GM19452 (cell line): ENCODE data around the gene SLC18A3.

Experiments used
- ATAC-seq: cut with Tn5 transposase; IDR thresholded peaks from one replicate; pipeline ENCODE4 v1.9.1; 2021; ENCODE audit not compliant: unreplicated experiment

Gene SLC18A3

DNA sequence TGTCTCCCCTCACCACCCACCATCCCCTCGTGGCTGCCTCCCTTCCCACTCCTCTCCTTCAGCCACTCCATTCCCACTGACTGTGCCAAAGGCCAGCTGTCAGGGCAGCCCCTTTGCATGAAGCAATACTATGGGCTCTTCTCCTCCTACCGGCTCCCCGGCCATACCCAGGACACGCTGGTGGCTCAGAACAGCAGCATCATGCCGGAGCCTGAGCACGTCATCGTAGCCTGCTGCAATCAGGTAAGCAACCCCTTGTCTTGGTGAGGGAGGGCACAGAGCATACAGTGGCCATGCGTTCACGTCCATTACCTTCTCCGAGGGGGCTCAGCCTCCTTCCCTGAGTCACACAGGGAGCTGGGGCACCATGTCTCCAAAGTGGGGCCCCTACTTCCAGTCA, 15.3 kb downstream of the SLC18A3 start:
- no peak for ATAC-seq

DNA sequence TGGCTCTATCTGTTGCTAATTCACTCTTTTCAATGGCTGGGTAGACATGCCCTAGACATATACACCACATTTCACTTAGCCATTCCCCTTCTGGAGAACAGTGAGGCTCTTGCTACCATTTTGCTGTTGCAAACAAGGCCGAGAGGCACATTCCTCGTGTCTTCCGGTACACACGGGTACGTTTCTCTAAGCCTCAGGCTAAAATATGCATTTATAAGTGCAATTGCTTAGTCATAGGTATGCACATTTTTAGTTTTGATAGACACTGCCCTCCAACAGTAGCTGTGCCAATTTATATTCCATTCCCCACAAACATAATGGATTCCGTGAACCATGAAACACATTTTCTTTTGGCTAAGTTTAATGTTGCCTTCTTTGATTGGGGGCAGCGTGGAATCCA, 16.9 kb downstream of the SLC18A3 start:
- no peak for ATAC-seq

DNA sequence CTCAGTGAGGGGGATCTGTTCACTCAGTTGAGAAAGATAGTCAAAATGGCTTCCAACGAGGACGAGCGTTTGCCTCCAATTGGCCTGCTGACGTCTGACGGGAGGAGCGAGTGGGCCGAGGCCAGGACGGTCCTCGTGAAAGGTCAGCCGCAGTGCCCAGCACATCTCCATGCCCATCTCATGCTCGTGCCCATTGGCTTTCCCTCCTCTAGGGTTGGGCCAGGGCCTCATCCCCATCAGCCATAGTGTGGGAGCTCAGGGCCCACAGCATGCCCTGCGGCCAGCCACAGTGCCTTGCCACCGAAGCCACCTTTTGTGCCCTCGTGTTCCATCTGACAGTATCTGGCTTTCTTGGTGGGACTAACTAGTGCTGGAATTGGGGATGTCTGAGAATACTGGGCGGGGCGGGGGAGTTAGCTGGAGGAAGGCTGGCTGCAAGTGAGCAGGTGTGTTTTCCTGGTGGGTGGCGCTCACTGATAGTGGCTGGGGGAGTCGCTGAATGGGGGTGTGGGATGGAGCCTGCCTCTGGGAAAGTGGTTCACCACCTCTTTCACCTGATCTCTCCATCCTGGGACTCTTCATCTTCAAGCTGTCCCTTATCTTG, 17.6 kb downstream of the SLC18A3 start:
- ATAC-seq: no peak

DNA sequence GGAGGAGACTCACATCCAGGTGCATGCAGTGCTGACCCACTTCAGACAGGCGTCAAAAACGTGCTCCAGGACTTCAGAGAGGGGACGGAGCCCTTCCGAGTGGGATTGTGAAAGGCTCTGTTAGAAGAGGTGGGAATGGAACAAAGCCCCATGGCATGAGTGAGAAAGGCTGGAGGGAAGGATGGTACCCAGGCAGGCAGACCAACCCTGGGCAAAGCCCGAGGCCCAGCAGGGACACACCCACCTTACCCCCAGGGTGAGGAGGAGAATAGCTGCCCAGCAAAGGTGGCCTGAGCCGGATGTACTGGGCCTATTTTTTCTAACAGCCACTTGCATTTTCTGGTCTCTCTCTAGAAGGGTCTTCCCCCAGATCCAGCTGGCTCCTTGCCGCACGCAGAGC, 18.5 kb downstream of the SLC18A3 start:
- no peak for ATAC-seq

DNA sequence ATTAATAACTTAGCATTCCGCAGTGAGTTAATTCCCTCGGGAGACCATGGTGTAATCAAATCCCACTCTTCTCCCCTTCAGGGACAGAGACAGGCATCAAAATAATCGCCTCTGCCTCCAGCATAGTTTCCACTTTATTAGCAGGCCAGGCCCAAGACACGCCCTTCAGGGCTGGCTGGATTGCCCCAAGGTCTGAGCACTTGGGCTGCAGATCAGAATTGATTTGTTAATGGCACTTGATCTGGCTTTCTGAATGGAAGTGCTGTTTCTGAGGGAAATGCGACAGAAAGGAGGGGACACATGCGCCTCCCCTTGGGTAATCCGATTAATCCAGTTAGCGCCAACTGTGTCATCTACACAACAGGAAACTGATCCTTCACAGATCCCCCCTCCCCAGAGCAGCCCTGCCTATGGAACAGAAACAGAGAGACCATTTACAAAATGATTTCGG, 19.3 kb downstream of the SLC18A3 start:
- no peak for ATAC-seq

DNA sequence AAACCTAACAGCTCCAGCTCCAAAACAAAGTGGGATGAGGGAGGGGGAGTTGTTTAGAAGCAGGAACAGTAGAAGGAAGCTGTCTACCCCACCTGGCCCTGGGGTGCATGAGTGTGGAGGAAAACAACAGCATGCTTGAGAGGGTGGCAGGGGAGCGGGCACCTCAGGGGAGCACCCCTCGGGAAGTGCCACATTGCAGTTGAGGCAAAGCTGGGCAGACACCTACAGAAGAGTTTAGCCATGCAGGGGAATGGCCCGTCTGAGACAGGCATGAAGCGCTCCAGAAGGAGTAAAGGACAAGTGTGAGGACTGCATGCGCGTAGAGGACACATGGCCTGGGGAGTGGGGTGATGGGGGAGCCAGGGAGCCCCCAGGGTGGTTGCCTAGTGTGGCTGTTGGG, 21.9 kb downstream of the SLC18A3 start:
- ATAC-seq: no peak

DNA sequence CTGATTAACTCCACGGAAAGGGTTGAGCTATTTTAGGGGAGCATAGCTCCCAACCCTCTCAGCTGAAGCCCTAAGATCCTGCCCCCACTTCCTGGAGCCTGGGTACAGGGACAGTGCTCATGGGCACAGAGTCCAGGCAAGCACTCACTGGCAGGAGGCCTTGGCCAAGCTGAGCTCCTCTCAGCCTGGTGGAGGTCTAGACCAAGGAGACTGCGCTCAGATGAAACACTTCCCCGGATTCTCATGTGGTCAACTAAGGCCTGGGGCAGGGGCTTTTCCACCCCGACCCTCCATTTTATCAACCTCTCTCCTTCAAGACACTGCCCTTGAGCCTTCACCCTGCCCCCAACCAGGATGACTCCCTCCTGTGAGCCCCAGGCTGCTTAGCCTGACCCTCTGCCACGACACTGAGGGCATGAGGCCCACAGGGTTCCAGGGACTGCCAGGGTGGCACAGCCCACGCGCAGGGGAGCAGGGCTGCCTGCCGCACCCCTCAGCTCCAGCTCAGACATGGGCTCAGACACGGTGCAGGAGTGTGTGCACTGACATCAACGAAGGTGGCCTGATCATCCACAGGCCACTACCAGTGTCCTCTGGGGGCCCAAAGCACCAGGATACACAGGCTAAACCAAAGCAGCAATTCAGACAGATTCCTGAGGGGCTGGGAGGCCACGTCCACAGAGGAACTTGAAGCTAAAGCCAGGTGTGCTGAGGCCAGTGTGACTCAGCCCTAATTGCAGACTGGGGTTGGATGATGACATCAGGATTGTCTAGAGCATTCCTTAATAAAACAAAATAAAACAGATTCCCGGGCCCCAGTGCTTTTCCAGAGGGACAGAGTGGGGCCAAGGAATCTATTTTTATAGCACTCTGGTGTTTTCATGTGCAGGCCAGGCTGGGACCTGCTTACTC, 22.6 kb downstream of the SLC18A3 start:
- no peak for ATAC-seq

DNA sequence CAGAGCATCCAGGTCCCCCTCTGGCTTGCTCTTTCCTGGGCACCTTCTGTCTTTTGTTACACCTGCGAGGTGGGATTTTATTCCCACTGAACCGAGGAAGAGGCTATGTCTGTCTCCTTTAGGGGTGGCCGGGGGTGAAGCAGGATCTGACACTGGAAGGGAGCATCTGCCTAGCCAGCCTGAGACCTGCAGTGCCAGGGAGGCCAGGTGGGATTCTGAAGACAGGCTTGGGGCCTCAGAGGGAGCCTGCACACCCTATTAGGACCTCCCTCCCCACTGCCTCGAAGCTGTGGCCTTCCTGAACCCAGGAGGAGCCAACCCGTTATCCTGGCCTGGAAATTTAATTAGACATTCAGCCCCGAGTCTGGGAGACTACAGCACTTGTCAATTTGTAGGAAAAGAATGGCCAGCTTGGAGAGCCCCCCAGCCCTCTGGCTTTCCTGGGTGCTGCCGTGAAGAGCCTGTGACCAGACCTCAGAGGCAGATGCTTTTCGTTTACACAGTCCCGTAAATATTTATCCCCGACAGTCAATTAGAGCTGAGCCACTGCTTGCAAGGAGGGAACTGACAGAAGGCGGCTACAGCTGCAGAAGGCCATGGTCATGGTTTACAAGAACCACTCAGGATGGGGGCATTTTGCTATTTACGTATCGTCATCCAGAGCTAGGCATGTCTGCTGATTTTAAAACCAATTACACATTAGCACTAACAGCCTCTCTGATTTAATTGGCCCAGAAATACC, 23.4 kb downstream of the SLC18A3 start:
- no peak for ATAC-seq

DNA sequence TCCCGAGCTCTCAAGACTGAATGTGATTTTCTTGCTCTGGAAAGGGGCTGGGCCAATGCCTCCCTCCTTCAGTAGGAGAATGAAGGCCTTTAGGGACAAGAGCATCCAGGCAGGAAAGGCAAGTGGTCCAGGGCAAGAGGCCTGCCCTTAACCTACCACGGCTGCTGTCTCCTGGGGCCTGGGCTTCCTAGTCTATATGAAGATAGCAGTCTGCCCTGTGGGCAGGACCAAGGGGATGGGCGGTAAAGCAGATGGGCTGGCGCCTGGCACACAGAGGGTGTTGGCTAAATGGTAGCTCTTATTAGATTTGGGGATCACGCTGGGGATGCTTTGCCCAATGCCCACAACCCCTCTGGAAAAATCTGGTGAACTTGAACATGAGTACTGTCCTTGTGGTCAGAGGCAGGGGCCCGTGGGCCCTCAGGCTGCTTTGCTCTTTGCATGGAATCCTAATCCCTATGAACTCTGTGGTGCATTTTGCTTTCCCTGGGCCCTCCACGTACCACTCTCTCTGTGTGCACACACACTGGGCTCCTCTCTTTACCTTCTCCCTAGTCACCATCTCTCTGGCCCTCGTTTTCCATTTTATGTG, 24.1 kb downstream of the SLC18A3 start:
- no peak for ATAC-seq

DNA sequence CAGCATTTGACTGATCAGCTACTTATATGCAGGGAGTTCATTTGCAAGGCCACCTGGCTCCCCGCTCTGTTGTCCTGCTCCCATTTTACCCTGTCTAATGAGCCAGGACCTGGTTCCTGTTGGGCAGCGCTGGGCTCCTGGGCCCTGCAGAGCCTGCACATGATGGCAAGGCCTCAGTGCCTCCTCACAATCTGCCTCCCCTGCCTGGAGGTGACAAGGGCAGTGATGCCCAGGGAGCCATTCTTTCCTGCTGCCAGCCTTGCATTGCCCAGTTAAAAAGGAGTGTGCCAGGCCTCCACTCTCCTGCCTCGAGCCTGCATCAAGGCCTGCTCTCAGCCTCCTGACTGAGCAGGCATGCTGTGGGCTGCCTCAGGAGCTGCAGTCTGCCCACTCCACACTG, 32.2 kb downstream of the SLC18A3 start:
- ATAC-seq: no peak

DNA sequence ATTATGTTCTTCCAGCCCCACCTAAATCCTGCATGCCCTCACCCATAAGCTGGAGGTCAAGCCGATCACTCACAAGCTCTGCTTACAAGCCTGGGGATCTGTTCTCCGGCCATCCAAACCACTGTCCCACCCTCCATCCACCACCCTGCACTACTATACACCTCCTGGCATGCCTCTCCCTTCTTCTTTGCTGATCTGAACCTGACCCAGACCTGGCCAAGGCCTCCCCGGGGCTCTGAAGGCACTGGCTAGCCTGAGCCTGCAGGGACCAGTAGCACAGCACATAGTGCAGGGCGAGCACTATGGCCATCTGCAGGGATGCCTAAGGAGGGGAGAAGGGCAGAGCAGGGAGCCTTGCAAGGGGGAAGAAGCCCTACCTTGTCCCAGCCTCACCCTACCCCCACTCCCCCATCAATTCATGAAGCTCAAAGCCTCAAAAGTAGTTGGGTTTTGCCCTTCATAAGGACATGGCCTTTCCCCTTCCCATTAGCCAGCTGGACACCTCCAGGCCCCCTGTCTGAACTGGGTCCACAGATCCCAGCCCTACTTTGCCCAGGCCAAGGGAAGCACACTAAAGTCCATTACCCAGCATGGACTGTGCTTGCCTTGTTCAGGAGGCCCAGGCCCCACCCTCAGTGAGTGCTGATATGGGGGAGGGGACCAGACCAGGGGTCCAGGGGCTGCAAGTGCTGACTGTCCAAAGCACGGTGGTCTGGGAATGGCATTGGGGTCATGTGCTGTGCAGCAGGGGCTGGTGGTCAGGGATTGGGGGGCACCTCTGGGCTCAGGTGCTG, 33.3 kb downstream of the SLC18A3 start:
- ATAC-seq: no peak

DNA sequence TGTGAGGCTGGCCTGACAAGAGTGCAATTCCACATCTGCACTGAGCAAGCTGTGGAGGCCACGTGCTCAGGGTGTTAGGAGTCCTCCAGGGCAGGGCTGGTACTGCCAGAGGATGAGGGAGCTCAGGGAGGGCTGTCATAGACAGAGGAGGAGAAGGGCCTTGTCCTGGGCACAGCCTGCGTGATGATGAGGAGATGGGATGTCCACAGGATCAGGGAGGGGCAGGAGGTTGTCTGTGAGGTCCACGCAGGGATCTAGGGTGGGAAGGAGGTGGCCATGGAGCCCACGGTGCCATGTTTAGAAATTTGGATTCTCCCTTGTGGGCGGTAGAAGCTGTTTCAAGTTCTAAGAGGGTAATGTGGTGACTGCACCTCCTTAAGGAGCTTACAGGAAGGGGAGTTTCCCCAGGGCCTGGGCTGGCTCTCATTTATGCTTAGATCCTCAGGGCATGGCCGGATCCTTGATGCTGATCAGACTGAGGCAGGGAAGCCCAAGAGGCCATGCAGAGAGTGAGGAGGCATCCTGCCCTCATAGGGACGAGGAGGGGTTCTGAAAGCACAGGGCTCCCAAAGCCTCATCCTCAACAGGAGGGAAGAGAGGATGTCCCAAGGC, 34.0 kb downstream of the SLC18A3 start:
- ATAC-seq: no peak

DNA sequence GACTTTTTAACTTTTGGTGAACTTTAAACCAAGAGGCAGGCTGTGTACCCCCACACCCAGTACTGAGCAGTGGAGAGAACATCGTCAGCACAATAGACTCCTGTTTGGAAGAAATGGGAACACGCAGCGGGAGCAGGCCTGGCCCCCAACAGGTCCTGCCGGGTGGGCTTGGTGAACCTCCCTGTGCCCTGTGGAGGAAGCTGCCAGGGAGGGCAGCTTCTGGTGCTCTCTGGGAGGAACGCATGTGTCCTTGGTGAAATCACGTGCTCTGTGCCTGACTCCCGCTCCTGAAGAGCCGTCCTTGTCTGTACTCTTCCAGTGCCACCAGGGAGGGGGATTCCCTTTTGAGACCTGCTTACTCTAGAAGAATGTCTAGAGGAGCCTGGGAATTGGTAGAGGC, 35.3 kb downstream of the SLC18A3 start:
- ATAC-seq: no peak

DNA sequence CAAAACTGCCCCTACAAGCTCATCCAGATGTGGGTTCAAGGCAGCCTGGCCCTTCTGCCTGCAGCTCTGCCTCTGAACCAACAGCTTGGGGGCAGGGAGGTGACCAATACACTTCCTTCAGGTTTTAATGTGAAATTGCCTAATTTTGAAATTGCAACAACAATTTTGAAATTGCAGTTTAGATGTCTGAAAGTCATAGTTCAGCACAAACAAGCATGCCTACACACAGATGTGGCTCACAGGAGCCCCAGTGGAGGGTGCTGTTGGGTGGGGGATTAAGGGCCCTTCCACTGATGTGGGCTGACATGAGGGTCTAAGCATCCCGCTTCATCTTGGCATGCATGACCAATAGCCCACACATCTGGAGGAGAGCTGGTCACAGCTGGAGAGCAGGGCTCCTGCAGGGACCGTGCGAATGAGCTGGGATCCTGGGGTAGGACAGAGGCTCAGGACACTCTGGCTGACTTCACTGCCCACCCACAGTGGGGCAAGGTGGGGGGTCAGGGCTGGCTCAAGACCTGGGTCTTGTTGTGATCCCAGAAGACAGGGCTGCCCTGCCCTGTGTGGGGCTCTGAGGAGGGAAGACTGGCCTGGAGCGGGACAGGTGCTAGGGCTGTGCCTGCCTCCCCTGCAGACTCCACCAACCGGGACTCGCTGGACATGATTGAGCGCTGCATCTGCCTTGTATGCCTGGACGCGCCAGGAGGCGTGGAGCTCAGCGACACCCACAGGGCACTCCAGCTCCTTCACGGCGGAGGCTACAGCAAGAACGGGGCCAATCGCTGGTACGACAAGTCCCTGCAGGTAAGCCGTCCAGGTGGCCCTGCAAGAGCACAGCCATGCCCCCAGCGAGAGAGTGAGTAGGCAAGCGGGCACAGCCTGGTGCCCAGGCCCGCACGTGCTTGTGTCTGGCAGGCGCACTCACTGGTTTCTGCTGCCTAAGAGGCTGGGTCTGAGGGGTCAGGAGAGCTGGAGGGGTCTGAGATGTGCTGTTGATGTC, 36.1 kb downstream of the SLC18A3 start:
- ATAC-seq: no peak

DNA sequence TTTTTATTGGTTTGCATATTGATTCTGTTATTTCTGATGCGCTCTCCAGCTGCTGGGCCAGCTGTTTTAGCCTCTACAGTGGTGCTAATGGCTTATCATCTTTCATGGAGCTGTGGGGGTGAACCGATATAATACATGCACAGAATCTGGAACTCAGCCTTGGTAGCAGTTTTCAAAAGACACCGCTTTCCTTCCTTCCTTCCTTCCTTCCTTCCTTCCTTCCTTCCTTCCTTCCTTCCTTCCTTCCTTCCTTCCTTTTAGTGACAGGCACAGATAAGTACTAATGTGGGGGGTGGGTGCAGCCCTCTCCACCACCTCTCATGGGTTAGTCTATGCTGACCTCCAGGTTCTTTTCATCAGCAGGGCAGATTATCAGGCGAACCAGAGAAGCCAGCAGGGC, 37.4 kb downstream of the SLC18A3 start:
- ATAC-seq: no peak

DNA sequence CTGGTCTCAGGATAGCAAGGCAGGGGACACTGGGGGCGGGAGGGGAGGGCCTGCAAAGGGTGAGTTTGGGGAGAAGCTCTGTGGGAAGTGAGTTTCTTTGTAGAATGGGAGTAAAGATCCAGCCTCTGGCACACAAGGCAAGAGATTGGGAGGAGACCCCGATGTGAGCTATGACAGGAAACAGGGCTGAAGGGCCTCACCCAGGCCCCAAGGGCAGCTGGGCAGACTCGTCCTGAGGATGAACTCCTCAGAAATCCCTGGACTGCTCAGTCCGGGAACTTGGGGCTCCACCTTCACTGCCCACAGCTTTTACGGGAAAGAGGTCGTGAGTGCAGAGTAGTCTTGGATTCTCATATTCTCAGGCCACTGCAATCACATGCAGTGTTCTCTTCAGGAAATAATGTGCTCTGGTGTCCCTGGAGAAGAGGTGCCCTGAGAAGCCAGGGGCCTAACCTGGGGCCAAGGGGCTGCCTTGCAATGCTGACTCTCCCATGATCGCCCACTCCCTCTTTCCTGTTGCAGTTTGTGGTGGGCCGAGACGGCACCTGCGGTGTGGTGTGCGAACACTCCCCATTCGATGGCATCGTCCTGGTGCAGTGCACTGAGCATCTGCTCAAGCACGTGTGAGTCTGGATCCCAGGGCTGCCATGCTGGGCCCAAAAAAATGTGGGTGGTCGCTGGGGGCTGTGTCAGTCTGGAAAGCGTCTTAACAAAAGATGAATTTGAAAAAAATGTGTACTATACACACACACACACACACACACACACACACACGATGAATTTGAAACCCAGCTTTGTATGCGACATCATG, 38.1 kb downstream of the SLC18A3 start:
- no peak for ATAC-seq

DNA sequence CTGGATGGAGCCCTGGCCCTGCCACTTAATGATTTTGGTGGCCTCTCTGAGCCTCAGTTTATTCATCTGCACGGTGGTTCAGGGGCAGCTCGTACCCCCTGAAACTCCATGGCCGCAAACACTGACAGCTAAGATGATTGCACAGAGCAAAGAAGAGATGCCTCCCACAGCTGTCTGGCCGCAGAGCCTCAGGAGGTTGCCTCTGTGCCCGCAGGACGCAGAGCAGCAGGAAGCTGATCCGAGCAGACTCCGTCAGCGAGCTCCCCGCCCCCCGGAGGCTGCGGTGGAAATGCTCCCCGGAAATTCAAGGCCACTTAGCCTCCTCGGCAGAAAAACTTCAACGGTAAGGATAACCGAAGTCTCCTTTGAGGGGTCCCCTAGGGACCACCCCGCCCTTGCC, 39.2 kb downstream of the SLC18A3 start:
- ATAC-seq: no peak
